Frontal cortex (tissue), 4 donors: ENCODE results near the gene PRRG3. TPM values are rescaled to one million over a fixed set of nuclear protein-coding genes. Genes with fewer than 3 reads are reported as not detected.

Experiments used
- DNase-seq, 2 donors: peaks; one replicate each; pipeline ENCODE4 v3.0.0; 2012; ENCODE audit warnings: low spot score in 2 of 2
- FAIRE-seq: peaks from 2 replicates; lab custom pipeline; 2012; peaks lifted over from hg19 to GRCh38; lab: Jason Lieb, UNC
- total RNA-seq: library from RNA; depleted of rRNA; stranded (reverse); fragments of >200 nt; gene quantifications from one replicate; pipeline ENCODE4 v1.2.3, GENCODE V29; 2014
- donor health status: control.
- donor health status: control.
- donor health status: control.

Gene PRRG3
- total RNA-seq, 1 donor from 2014 or later: 6.1 TPM

DNA sequence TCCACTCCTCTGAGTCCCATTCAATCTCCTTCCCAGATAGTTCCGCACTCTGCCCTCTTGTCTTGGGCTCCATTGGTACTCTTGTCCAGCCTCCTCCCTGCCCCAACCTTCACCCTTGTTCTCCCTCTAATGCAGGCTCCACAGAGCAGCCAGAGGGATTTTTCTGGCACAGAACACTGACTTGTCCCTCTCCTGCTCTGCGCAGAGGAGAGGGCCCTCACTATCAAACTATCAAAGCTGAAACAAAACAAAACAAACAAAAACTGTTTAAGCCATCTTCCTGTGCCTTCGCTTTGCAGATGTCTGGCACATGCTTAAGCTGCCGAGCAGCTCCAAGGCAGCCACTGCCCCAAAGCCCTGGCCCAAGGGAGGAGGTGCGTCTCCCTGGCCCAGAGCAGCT, 42.2 kb downstream of the PRRG3 start:
- DNase-seq (no peak), FAIRE-seq (no peak)

DNA sequence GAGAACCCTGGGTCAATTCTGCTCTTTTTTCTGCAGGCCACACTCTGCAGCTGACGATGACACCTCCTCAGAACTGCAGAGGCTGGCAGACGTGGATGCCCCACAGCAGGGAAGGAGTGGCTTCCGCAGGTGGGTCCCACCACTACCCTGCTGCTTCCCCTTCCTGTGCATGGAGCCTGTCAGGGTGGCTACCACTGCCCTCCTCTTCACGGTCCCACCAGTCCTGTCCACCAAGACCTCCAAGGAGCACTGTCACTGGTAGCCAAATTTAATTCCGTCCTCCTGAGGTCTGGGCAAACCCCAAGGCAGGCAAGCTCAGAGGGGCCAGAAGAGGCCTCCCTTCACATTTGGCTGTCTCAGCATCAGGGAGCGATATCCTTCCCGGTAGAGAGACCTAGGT, 43.5 kb downstream of the PRRG3 start:
- FAIRE-seq (no peak), DNase-seq (no peak)

DNA sequence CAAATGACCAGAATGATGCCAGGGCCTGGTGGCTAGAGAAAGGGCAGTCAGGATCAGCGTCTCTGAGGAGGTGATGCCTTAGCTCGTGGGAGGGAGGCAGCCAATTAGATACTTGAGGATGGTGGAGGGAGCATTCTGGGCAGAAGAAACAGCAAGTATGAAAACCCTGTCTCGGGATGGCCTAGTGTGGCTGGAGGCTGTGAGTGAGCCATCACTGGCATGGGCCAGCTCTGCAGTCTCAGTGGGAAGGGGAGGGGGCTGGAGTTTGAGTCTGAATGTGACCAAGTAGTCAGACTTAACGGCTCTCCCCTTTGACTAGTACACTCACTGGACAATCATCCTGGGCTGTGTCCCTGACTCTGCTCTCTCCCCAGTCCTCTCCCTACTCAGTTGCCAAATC, 46.3 kb downstream of the PRRG3 start:
- FAIRE-seq (no peak), DNase-seq (no peak)

DNA sequence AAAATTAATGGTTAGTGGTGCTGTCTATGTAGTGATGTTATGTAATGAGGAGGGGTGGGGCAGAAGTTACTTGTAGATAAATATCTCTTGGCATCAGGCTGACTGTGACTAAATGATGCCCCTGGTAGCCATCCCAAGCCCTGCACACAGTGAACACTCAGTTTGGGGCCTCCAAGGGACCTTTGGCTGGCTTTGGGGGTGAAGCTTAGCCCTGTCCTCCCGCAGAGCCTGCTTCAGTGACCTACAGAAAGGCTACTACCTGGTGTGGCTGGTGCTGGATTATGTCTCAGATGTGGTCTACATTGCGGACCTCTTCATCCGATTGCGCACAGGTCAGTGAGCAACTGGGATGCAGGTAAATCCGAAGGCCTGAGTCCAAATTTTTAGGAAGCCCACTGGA, 47.1 kb downstream of the PRRG3 start:
- FAIRE-seq: no peak

DNA sequence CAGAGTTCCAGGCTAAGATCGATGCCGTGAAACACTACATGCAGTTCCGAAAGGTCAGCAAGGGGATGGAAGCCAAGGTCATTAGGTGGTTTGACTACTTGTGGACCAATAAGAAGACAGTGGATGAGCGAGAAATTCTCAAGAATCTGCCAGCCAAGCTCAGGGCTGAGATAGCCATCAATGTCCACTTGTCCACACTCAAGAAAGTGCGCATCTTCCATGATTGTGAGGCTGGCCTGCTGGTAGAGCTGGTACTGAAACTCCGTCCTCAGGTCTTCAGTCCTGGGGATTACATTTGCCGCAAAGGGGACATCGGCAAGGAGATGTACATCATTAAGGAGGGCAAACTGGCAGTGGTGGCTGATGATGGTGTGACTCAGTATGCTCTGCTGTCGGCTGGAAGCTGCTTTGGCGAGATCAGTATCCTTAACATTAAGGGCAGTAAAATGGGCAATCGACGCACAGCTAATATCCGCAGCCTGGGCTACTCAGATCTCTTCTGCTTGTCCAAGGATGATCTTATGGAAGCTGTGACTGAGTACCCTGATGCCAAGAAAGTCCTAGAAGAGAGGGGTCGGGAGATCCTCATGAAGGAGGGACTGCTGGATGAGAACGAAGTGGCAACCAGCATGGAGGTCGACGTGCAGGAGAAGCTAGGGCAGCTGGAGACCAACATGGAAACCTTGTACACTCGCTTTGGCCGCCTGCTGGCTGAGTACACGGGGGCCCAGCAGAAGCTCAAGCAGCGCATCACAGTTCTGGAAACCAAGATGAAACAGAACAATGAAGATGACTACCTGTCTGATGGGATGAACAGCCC, 48.6 kb downstream of the PRRG3 start:
- DNase-seq (no peak), FAIRE-seq (no peak)

More for the DNA sequence above, 47.1 kb downstream of the PRRG3 start:
- no peak for DNase-seq

DNA sequence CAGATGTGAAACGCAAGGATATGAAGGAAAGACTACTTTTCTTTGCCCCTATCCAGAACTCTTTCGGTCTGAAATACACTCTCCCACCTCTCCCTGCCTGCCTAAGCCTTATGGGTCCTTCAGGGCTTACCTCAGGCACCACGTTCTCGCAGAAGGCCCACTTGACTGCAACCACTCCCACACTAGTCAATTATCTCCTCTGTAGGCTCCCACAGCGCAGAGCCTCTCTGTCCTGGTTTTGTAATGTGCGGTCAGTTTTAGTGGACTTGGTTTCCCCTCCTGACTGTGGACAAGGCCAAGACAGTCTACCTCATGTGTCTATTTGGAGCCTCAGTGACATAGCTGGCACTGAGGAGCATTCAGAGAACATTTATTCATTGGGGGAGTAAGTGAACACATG, 50.4 kb downstream of the PRRG3 start:
- DNase-seq: no peak
- no peak for FAIRE-seq

DNA sequence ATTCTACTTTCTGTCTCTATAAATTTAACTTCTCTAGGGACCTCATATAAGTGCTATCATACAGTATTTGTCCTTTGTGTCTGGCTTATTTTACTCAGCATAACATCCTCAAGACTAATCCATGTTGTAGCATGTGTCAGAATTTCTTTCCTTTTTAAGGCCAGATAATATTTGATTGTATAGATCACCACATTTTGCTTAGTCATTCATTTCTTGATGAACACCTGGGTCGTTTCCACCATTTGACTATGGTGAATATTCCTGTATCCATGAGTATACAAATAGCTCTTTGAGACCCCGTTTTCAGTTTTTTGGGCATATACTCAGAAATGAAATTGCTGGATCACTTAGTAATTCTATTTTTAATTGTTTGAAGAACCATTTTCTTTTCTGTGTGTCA, 51.2 kb downstream of the PRRG3 start:
- FAIRE-seq (no peak), DNase-seq (no peak)

DNA sequence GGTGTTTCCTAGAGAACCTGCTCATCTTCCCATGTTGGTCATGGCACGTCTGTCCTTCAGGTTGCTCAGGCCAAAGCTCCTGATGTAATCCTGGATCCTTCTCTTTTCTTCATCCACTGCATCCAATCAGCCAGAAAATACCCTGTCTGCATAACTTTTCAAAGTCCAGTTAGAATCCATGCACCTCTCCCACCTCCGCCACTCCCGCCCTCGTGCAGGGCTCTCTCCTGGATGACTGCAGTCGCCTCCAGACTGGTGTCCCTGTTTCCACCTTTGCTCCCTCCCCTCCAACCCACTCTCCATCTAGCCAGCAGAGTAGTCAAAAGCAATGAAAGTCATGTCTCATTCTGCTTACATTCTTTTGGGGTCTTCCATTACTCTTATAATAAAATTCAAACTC, 55.3 kb downstream of the PRRG3 start:
- no peak for FAIRE-seq
- DNase-seq: no peak

DNA sequence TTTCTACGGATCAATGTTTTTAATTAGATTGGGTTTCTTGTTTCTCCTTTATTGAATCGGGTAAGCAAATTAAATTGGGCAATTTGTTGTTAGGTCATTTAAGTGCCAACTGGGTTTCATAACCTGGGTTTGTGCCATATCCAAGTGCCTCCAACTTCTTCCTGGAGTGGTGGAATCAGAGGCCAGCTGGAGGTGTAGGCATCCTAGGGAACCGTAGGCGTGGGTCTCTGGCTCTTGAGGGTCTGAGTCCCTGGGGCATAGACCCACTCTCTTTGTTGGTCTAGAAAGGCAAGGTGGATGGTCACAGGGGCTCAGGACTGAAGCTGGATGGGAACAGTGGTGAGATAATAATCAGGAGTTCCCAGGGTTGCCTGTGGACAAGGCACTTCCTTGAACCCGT, 57.6 kb downstream of the PRRG3 start:
- DNase-seq (no peak), FAIRE-seq (no peak)

DNA sequence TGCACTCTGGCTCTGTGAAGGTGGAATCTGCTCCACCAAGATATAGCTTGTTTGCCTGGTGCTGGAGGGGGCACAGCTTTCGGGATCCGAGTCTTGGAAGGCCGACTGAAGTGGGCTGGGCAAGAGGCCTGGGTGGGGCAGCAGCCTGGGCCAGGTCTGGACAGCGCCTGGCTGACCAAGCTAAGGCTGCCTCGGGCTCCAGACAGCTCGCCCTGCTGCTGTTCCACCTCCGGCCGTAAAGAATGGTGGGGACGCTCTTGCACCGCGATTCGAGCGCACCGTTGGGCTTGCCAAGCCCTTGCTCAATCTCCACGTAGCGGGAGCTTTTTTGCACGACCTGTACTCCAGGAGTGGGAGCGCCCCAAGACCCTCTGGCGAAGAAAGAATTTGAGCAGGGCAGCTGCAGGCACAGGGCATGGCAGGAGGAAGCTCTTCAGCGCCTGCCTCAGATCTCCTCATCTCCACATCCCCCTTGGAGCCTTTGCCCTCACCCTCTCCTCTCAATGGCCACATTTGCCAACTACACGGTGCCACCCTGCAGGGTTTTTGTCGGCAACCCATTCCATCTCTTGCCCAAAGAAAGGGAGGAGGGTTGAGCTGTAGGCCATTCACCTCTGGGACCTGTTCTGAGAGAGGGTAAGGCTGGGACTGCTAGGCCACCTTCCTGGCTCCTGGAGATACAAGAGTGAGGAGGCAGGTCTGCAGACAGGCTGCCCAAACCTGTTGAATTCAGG, 58.2 kb downstream of the PRRG3 start:
- peak in 1 of 2 donors; percentile 65 for DNase-seq
- FAIRE-seq: no peak

DNA sequence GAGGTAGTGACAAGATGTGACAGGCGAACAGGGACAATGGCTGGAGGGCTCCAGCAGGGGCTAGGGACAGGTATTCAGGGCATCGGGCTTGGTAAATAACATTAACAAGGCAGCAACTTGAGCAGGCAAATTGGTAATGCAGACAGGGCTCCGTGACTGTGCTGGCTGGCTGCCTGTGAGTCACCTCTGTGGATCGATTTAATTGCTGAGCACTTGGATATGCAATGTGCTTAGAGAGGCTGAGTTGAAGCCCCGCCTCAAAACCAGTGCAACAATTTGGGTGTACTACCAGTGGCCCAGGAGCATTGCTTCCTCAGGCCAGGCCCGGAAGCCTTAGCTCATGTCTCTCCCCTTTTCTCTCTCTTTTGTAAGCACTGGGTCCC, 58.8 kb downstream of the PRRG3 start:
- DNase-seq (no peak), FAIRE-seq (no peak)

DNA sequence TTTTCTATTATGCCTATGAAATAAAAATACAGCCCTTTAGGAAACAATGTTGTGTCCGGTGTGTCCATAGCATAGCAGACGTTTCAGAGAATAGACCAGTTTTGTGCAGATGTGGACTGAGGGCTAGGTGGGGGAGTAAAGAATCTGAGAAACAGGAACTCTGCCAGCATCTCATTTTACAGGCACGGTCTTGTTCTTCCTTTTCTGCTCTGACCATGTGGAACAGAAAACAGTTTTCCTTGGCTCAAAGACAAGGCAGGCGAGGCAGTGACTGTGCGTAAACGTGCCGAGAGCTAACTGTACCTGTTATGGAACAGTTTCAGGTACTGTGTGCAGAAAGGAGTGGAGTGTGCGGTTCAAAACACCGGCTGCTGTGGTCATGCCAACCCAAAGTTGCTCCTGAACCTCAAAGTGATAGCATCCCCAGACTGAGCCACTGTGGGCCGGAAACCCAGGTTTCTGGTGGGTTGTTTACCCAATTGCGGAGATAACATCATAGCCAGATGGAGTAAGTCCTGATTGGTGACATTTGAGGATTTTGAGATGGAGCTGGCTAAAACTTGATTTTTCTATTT, 59.5 kb downstream of the PRRG3 start:
- DNase-seq: no peak
- no peak for FAIRE-seq

Other genes starting within 250 kb of the PRRG3 start
- gene PASD1, start 131.8 kb upstream of the PRRG3 start, total RNA-seq: not detected
- gene FATE1, start 20.6 kb downstream of the PRRG3 start, total RNA-seq: not detected
- not detected for gene CNGA2, start 39.3 kb downstream of the PRRG3 start, total RNA-seq
- not detected for gene MAGEA4, start 217.4 kb downstream of the PRRG3 start, total RNA-seq